ENCODE measurements around the gene KANSL1L. TPM values are rescaled to one million over a fixed set of nuclear protein-coding genes. Genes with fewer than 3 reads are reported as not detected.

The KANSL1L gene
- total RNA-seq, 1 donor from 2014 or later: 18.3 TPM

DNA sequence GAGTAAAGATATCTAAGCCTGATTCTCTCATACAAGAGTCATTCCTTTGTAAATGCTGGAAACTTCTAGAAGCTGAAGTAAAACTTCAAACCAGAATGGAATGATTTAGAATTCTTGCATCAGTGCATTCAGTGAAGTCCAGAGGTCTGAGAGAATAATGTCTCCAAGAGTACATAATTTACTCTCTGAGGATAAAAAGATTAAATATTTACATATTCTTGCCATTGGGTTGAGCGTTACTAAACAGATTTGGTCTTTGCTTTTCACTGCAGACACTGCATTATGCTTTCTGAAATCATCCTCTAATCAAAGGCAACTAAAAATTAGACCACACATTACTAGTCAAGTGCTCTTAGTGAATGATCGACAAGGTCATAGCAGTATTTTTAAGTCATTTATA lies 26.5 kb upstream of the KANSL1L start:
- Mint-ChIP-seq H3K4me3 (no peak overlapping the region), H3K9me3 (no peaks in the 10 kb centered on the region), H3K36me3 (ENCODE audit: low read depth) (no peaks in the 10 kb centered on the region), H3K27me3 (ENCODE audit: low read depth) (peaks cover 11% of the 10 kb centered on the region), H3K4me1 (no peaks in the 10 kb centered on the region), H3K27ac (ENCODE audit: unreplicated experiment) (no peak overlapping the region)
- no peak for DNase-seq (ENCODE audit: low read depth, low spot score)
- TF ChIP-seq, protein P1, sequence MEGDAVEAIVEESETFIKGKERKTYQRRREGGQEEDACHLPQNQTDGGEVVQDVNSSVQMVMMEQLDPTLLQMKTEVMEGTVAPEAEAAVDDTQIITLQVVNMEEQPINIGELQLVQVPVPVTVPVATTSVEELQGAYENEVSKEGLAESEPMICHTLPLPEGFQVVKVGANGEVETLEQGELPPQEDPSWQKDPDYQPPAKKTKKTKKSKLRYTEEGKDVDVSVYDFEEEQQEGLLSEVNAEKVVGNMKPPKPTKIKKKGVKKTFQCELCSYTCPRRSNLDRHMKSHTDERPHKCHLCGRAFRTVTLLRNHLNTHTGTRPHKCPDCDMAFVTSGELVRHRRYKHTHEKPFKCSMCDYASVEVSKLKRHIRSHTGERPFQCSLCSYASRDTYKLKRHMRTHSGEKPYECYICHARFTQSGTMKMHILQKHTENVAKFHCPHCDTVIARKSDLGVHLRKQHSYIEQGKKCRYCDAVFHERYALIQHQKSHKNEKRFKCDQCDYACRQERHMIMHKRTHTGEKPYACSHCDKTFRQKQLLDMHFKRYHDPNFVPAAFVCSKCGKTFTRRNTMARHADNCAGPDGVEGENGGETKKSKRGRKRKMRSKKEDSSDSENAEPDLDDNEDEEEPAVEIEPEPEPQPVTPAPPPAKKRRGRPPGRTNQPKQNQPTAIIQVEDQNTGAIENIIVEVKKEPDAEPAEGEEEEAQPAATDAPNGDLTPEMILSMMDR (conservative IDR thresholded peaks at IDR 0.05): no peak

GRCh38 chr2:210195101-210195852 lies 24.1 kb upstream of the KANSL1L start:
- no peaks in the 10 kb centered on the region for H3K9me3 Mint-ChIP-seq
- H3K27me3 Mint-ChIP-seq (ENCODE audit: low read depth): peaks cover 5% of the 10 kb centered on the region
- no peaks in the 10 kb centered on the region for H3K4me1 Mint-ChIP-seq
- no peak overlapping the region for H3K27ac Mint-ChIP-seq (ENCODE audit: unreplicated experiment)
- no peak for DNase-seq (ENCODE audit: low read depth, low spot score)
- TF ChIP-seq, protein P1 (conservative IDR thresholded peaks at IDR 0.05): peak; percentile 87
- no peaks in the 10 kb centered on the region for H3K36me3 Mint-ChIP-seq (ENCODE audit: low read depth)
- no peak overlapping the region for H3K4me3 Mint-ChIP-seq

DNA sequence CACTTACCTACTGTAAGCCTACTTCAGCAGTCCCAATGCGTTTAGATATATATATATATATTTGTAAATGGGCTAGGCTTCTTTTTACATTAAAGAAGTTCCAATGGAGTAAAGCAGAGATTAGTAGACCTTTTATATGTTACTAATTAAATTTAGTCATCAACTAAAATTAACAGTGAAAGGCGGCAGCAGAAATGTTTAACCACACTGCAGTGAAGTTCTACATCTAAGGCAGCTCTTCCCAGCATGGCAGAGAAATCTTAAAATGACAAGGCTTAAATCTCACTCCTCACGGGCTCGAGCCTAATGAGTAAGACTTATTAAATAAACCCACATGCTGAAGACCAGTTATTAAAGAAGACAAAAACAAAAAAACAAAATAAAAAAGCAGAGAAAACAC lies 19.1 kb upstream of the KANSL1L start:
- TF ChIP-seq, protein P1 (conservative IDR thresholded peaks at IDR 0.05): no peak
- DNase-seq (ENCODE audit: low read depth, low spot score): no peak
- H3K36me3 Mint-ChIP-seq (ENCODE audit: low read depth): peaks cover 4% of the 10 kb centered on the region
- H3K27me3 Mint-ChIP-seq (ENCODE audit: low read depth): no peaks in the 10 kb centered on the region
- no peak overlapping the region for H3K4me3 Mint-ChIP-seq
- no peak overlapping the region for H3K27ac Mint-ChIP-seq (ENCODE audit: unreplicated experiment)
- H3K9me3 Mint-ChIP-seq: peaks cover 11% of the 10 kb centered on the region
- H3K4me1 Mint-ChIP-seq: no peaks in the 10 kb centered on the region

DNA sequence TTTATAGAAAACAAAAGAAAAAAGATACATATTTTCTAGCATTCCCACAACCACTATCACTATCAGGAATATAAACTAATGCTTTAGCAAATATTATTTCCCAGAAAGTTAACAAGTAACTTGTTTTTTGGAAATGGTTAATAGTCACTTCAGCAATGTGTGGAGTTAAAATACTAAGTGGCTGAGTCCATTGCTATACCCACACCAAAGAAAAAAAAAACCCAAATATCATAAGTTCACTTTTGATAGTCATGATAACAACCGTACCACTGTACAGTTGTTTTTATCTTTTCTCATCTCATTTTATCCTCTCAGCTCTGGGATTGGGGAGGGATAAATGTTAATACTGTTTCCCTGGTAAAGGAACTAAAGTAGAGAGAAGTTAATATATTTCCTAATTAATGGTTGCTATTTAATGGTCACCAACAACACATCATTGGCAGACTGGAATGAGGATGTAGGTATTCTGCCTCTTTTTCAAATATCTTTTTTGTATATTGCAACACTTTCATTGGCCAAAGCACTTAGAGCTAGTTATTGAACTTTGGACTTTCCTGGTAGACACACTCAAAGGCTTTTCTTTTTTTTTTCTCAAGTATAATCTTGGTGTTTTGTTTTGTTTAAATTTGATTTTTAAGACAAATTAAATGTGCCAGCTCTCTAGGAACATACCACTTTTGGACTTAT lies 18.4 kb upstream of the KANSL1L start:
- DNase-seq (ENCODE audit: low read depth, low spot score): no peak
- Mint-ChIP-seq H3K4me3 (no peak overlapping the region), H3K4me1 (no peaks in the 10 kb centered on the region), H3K27me3 (ENCODE audit: low read depth) (no peaks in the 10 kb centered on the region), H3K9me3 (peaks cover 15% of the 10 kb centered on the region), H3K36me3 (ENCODE audit: low read depth) (peaks cover 6% of the 10 kb centered on the region), H3K27ac (ENCODE audit: unreplicated experiment) (no peak overlapping the region)
- TF ChIP-seq, protein P1 (conservative IDR thresholded peaks at IDR 0.05): no peak

- peaks cover 14% of the 10 kb centered on the region for H3K36me3 Mint-ChIP-seq (ENCODE audit: low read depth)
- H3K27me3 Mint-ChIP-seq (ENCODE audit: low read depth): no peaks in the 10 kb centered on the region
- no peak for DNase-seq (ENCODE audit: low read depth, low spot score)
- H3K9me3 Mint-ChIP-seq: peaks cover 23% of the 10 kb centered on the region
- no peak overlapping the region for H3K4me3 Mint-ChIP-seq
- no peak overlapping the region for H3K27ac Mint-ChIP-seq (ENCODE audit: unreplicated experiment)
- TF ChIP-seq, protein P1 (conservative IDR thresholded peaks at IDR 0.05): no peak
- H3K4me1 Mint-ChIP-seq: no peaks in the 10 kb centered on the region
These were observed 17.5 kb upstream of the KANSL1L start for GRCh38 chr2:210188755-210189154.

Measured in neural crest cell (in vitro differentiated cells).